Mesendoderm (in vitro differentiated cells): ENCODE data around the gene RASGRP3.

Experiments
- DNase-seq: peaks from one replicate; pipeline ENCODE4 v3.0.0; 2013
- H2AK5ac ChIP-seq: 2 replicates; pipeline ENCODE4 v1.6.1; 2013; ENCODE audit warnings: low read length, inconsistent platforms
- H2BK120ac ChIP-seq: 2 replicates; pipeline ENCODE4 v1.6.1; 2013; ENCODE audit warnings: low read depth, mild to moderate bottlenecking, low read length, moderate library complexity, mixed read lengths
- H2BK15ac ChIP-seq: replicated peaks from 2 replicates; pipeline ENCODE4 v1.6.1; 2013; ENCODE audit warnings: low read depth, mild to moderate bottlenecking, moderate library complexity
- H2BK5ac ChIP-seq: 2 replicates; pipeline ENCODE4 v1.6.1; 2013; ENCODE audit warnings: low read length, inconsistent platforms
- H3K18ac ChIP-seq: 2 replicates; pipeline ENCODE4 v1.6.1; 2013; ENCODE audit warnings: mild to moderate bottlenecking, low read length, mixed read lengths
- H3K23ac ChIP-seq: one replicate; pipeline ENCODE4 v1.6.1; 2013; ENCODE audit warnings: low read length
- H3K27ac ChIP-seq: 2 replicates; pipeline ENCODE4 v1.5.1; 2013; ENCODE audit warnings: low read depth, mild to moderate bottlenecking, inconsistent platforms, low read length, moderate library complexity
- H3K27me3 ChIP-seq: 2 replicates; pipeline ENCODE4 v1.6.1; 2013; ENCODE audit warnings: low read length, control low read depth, mild to moderate bottlenecking, inconsistent platforms; ENCODE audit not compliant: insufficient read depth, poor library complexity
- H3K36me3 ChIP-seq: 2 replicates; pipeline ENCODE4 v1.6.1; 2013; ENCODE audit warnings: low read length, inconsistent platforms; ENCODE audit not compliant: control insufficient read depth, insufficient read depth
- H3K4ac ChIP-seq: one replicate; pipeline ENCODE4 v1.6.1; 2013; ENCODE audit warnings: low read depth, mild to moderate bottlenecking, low read length, moderate library complexity
- H3K4me1 ChIP-seq: 2 replicates; pipeline ENCODE4 v1.6.1; 2013; ENCODE audit warnings: low read depth, low read length, inconsistent platforms; ENCODE audit not compliant: control insufficient read depth
- H3K4me2 ChIP-seq: 2 replicates; pipeline ENCODE4 v1.6.1; 2013; ENCODE audit warnings: low read length
- H3K4me3 ChIP-seq: 2 replicates; pipeline ENCODE4 v1.5.1; 2013; ENCODE audit warnings: mild to moderate bottlenecking, low read length
- H3K56ac ChIP-seq: one replicate; pipeline ENCODE4 v1.6.1; 2013; ENCODE audit warnings: low read length
- H3K79me1 ChIP-seq: 2 replicates; pipeline ENCODE4 v1.6.1; 2013; ENCODE audit warnings: low read length, inconsistent platforms
- H3K79me2 ChIP-seq: 2 replicates; pipeline ENCODE4 v1.6.1; 2013; ENCODE audit warnings: mild to moderate bottlenecking, low read length; ENCODE audit not compliant: control insufficient read depth, insufficient read depth
- H3K9ac ChIP-seq: 2 replicates; pipeline ENCODE4 v1.6.1; 2013; ENCODE audit warnings: low read length, inconsistent platforms
- H4K5ac ChIP-seq: one replicate; pipeline ENCODE4 v1.6.1; 2013; ENCODE audit warnings: low read length
- H4K8ac ChIP-seq: one replicate; pipeline ENCODE4 v1.6.1; 2013; ENCODE audit warnings: low read depth, mild to moderate bottlenecking, control low read depth, low read length, moderate library complexity
- whole genome bisulfite sequencing: extraction: QIAGEN DNeasy Blood & Tissue Kit; methylation state at CpG from one replicate; pipeline ENCODE4 v1.1.7; 2013; ENCODE audit warnings: low lambda C conversion rate, missing lambda C conversion rate; ENCODE audit not compliant: insufficient coverage; ENCODE audit errors: extremely low coverage; 5-methylcytosine and 5-hydroxymethylcytosine counted together

Gene RASGRP3

GRCh38 chr2:33475224-33476130 lies 972 bp upstream of the RASGRP3 start:
- no peak overlapping the region for H2BK5ac ChIP-seq
- no peak overlapping the region for H3K27ac ChIP-seq
- H3K4me2 ChIP-seq, result peak overlapping the region; percentile 9
- peak; percentile 97 for DNase-seq
- peaks cover 5% of the 10 kb centered on the region for H3K4me1 ChIP-seq
- H2BK120ac ChIP-seq, result no peak overlapping the region
- H3K56ac ChIP-seq, result peak overlapping the region; percentile 11
- no peak overlapping the region for H3K18ac ChIP-seq
- H3K79me2 ChIP-seq, result no peaks in the 10 kb centered on the region
- peak overlapping the region; percentile 2 for H3K9ac ChIP-seq
- no peaks in the 10 kb centered on the region for H3K79me1 ChIP-seq
- WGBS, result no CpG with 5 or more reads among the region's 15 CpGs
- no peaks in the 10 kb centered on the region for H3K36me3 ChIP-seq
- no peak overlapping the region for H2BK15ac ChIP-seq
- H3K27me3 ChIP-seq, result no peaks in the 10 kb centered on the region
- no peak overlapping the region for H3K4me3 ChIP-seq
- H3K4ac ChIP-seq, result no peak overlapping the region
- H2AK5ac ChIP-seq, result no peak overlapping the region
- H4K8ac ChIP-seq, result no peak overlapping the region
- no peak overlapping the region for H3K23ac ChIP-seq
- no peak overlapping the region for H4K5ac ChIP-seq

DNA sequence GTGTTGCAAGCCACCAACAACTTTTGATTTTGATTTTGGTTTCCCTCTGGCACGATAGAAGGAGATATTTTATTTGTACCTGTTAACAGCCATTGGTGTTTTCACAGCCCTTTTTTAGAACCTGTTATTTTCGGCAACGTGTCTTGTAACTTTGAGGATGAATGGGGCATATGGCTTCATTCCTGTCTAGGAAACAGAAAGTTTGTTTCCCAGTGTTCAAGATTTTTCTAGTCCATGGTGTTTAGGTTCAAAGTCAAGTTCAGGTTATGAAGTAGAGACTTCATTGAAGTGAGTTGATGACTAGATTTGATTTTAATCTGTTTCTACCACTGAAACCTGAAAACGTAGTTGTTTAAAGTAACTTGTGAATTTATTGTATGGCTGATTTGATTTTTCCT lies 343 bp downstream of the RASGRP3 start:
- no peak overlapping the region for H3K4me3 ChIP-seq
- no peak overlapping the region for H3K9ac ChIP-seq
- no peak overlapping the region for H3K18ac ChIP-seq
- no peak overlapping the region for H2BK120ac ChIP-seq
- no peak overlapping the region for H2BK5ac ChIP-seq
- H3K4me1 ChIP-seq, result peaks cover 5% of the 10 kb centered on the region
- H3K23ac ChIP-seq, result no peak overlapping the region
- no peaks in the 10 kb centered on the region for H3K27me3 ChIP-seq
- DNase-seq, result no peak
- H3K56ac ChIP-seq, result peak overlapping the region; percentile 68
- H4K5ac ChIP-seq, result no peak overlapping the region
- H3K27ac ChIP-seq, result no peak overlapping the region
- no peak overlapping the region for H3K4ac ChIP-seq
- H2AK5ac ChIP-seq, result no peak overlapping the region
- H2BK15ac ChIP-seq, result no peak overlapping the region
- no peak overlapping the region for H3K4me2 ChIP-seq
- H3K79me1 ChIP-seq, result no peaks in the 10 kb centered on the region
- WGBS, result no CpG with 5 or more reads among the region's 4 CpGs
- H4K8ac ChIP-seq, result no peak overlapping the region
- no peaks in the 10 kb centered on the region for H3K36me3 ChIP-seq
- H3K79me2 ChIP-seq, result no peaks in the 10 kb centered on the region

DNA sequence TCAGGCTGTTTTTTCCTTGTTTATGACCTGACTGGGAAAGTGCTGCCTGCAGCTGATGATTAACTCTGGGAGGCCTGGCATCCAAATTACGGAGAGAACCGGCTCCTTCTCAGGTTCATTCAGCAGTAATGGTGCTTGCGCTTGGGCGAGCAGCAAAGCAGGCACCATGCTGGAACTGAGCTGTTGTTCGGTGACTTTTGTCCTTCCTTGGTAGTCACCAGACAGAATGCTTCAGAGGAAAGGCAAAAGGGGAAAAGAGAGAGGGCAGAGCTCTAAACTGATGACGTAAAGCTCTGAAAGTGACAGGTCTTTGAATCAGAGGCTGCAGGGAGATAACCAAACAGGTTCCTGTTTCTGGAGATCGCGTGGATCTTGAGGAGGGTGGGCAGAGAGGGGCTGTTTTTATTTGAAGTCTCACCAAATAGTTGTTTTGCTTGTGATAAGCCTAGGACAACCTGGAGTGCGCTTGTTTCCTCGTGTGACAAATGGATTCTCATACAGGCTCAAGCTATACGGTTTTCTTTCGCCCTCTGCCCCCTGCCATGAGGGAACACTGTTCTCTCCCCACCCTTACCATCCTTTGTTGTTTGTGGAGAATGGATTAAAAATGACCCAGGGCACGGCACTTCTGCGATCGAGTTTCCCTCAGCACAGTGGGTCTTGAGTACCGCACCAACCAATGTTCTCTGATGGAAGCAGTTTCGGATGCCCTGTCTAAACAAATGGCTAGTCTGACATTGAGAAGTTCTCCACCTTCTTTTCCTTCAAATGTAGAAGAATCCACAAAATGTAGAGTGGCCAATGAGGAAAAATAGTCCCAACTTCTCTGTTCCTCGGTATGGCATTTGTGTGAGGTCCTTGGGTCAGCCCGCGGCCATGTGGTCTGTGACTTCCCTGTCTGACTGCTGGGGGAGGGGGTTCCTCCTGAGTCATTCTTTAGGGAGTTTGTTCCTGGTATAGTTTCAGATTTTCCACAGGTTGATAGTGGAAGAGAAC lies 1.3 kb downstream of the RASGRP3 start:
- Histone ChIP-seq H3K4ac (no peak overlapping the region), H3K27me3 (no peaks in the 10 kb centered on the region), H3K36me3 (no peaks in the 10 kb centered on the region), H3K56ac (no peak overlapping the region), H2BK15ac (no peak overlapping the region), H3K79me2 (no peaks in the 10 kb centered on the region), H4K5ac (no peak overlapping the region), H3K4me2 (no peak overlapping the region), H2AK5ac (no peak overlapping the region), H3K4me1 (peaks cover 5% of the 10 kb centered on the region), H4K8ac (no peak overlapping the region), H3K4me3 (no peak overlapping the region), H3K27ac (no peak overlapping the region), H2BK120ac (no peak overlapping the region), H3K18ac (peak overlapping the region; percentile 56), H3K79me1 (no peaks in the 10 kb centered on the region), H3K9ac (no peak overlapping the region), H2BK5ac (no peak overlapping the region), H3K23ac (no peak overlapping the region)
- no CpG with 5 or more reads among the region's 20 CpGs for WGBS
- DNase-seq, result peak; percentile 55

DNA sequence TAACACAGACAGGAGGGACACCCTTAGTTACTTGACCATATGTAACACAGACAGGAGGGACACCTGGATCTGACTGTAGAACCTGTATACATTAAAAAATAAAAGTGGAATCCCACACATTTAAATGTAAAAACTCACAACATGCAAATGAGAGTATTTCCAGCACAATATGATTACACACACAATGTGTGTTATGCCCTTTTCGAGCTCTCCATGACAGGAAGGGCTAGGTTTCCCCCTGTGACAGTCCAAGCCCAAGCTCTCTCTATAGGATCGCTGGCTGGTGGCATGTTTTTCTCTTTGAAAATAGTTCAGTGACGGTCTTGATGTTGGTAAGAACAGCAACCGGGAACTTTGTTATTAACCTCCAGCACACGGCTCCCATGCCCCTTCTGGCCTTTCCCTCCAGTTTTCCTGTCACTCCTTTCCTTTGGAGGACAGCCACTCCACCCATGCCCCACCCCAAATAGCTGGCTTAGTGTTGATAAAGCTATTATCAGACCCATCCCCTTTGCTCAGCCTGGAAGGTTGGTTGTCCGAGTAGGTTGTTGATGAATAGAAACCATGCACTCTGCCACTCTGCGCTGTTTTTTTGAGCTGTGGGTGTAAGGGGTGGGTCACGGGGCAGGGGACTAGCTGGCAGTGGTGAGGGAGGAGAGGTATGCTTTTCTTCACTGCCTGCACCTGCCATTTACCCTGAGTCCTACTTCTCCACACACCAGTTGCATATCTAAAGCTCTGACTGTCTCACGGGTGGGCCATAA lies 2.7 kb downstream of the RASGRP3 start:
- Histone ChIP-seq H4K8ac (no peak overlapping the region), H3K79me2 (no peaks in the 10 kb centered on the region), H3K4me3 (no peak overlapping the region), H3K23ac (no peak overlapping the region), H3K4me1 (peaks cover 5% of the 10 kb centered on the region), H3K56ac (no peak overlapping the region), H4K5ac (no peak overlapping the region), H2AK5ac (no peak overlapping the region), H2BK5ac (no peak overlapping the region), H3K18ac (no peak overlapping the region), H3K9ac (no peak overlapping the region), H3K27me3 (no peaks in the 10 kb centered on the region), H2BK120ac (no peak overlapping the region), H3K79me1 (no peaks in the 10 kb centered on the region), H2BK15ac (no peak overlapping the region), H3K4me2 (no peak overlapping the region), H3K4ac (no peak overlapping the region), H3K27ac (no peak overlapping the region), H3K36me3 (no peaks in the 10 kb centered on the region)
- no CpG with 5 or more reads among the region's 9 CpGs for WGBS
- peak; percentile 3 for DNase-seq

DNA sequence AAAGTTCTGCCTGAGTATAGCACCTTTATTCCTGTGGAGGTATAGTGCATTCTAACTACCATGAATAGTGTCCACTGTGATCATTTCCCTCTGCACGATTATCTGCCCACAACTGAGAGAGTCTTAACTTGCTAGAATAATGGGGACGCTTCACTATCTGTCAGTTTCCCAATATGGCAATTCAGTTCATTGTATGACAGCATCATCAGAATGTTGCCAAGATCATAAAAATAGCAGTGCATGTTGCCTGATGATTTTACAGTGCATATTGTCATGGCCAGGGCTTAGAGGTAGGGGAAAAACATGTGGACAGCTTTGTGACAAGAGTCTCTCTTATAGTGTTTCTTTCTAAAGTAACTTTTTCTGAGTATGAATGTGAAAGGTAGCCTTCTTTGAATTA lies 6.1 kb downstream of the RASGRP3 start:
- WGBS, result no CpG with 5 or more reads among the region's 2 CpGs
- no peaks in the 10 kb centered on the region for H3K79me2 ChIP-seq
- H3K4me2 ChIP-seq, result no peak overlapping the region
- no peak overlapping the region for H2BK15ac ChIP-seq
- no peak for DNase-seq
- no peak overlapping the region for H2AK5ac ChIP-seq
- H3K79me1 ChIP-seq, result no peaks in the 10 kb centered on the region
- H4K8ac ChIP-seq, result no peak overlapping the region
- H2BK5ac ChIP-seq, result no peak overlapping the region
- H3K4me1 ChIP-seq, result no peaks in the 10 kb centered on the region
- no peaks in the 10 kb centered on the region for H3K36me3 ChIP-seq
- H3K27me3 ChIP-seq, result no peaks in the 10 kb centered on the region
- no peak overlapping the region for H3K27ac ChIP-seq
- H3K56ac ChIP-seq, result no peak overlapping the region
- no peak overlapping the region for H3K18ac ChIP-seq
- H3K4ac ChIP-seq, result no peak overlapping the region
- H2BK120ac ChIP-seq, result no peak overlapping the region
- no peak overlapping the region for H3K23ac ChIP-seq
- H4K5ac ChIP-seq, result no peak overlapping the region
- no peak overlapping the region for H3K4me3 ChIP-seq
- no peak overlapping the region for H3K9ac ChIP-seq
